GM23338 (cell line): ENCODE measurements around the gene AACS.

Experiments
- CREB1 ChIP-seq: fragments of 250-450 bp; sonication (Bioruptor Pico); IDR thresholded peaks from 2 replicates; pipeline ENCODE4 v1.5.0; 2020; ENCODE audit warnings: low read depth, mild to moderate bottlenecking, moderate library complexity
- CTCF ChIP-seq, 2 experiments: fragments of 200-600 bp in 1 of 2; sonication (generic) in 1 of 2; conservative IDR thresholded peaks; 2 replicates each; pipeline versions ENCODE4 v1.5.1 to v1.6.1; 2016 to 2017; ENCODE audit warnings: antibody characterized with exemption in 2 of 2, low read depth in 2 of 2, mild to moderate bottlenecking in 2 of 2, moderate library complexity in 1 of 2
- ETS1 ChIP-seq: IDR thresholded peaks from 2 replicates; pipeline ENCODE4 v1.6.1; 2016; ENCODE audit warnings: antibody characterized with exemption
- EZH2 ChIP-seq: fragments of 200-600 bp; sonication (generic); IDR thresholded peaks from one replicate; pipeline ENCODE4 v1.8.0; 2017; ENCODE audit warnings: antibody characterized with exemption, mild to moderate bottlenecking, low read depth; ENCODE audit not compliant: unreplicated experiment
- EZH2phosphoT487 ChIP-seq: fragments of 200-600 bp; sonication (generic); IDR thresholded peaks from one replicate; pipeline ENCODE4 v1.8.1; 2018; ENCODE audit warnings: antibody characterized with exemption; ENCODE audit not compliant: unreplicated experiment
- JUNB ChIP-seq: IDR thresholded peaks from one replicate; pipeline ENCODE4 v1.6.1; 2016; ENCODE audit warnings: antibody characterized with exemption; ENCODE audit not compliant: unreplicated experiment
- NANOG ChIP-seq: IDR thresholded peaks from 2 replicates; pipeline ENCODE4 v1.6.1; 2016; ENCODE audit warnings: antibody characterized with exemption, borderline replicate concordance
- POLR2AphosphoS5 ChIP-seq: IDR thresholded peaks from 2 replicates; pipeline ENCODE4 v1.6.1; 2016; ENCODE audit warnings: antibody characterized with exemption, low read depth
- REST ChIP-seq: IDR thresholded peaks from one replicate; pipeline ENCODE4 v1.6.1; 2018; ENCODE audit warnings: antibody characterized with exemption; ENCODE audit not compliant: unreplicated experiment
- STAT1 ChIP-seq: IDR thresholded peaks from one replicate; pipeline ENCODE4 v1.6.1; 2016; ENCODE audit warnings: antibody characterized with exemption; ENCODE audit not compliant: unreplicated experiment
- ZNF114 ChIP-seq: fragments of 250-450 bp; sonication (Bioruptor Pico); IDR thresholded peaks from 2 replicates; pipeline ENCODE4 v1.5.0; 2020; ENCODE audit warnings: mild to moderate bottlenecking, moderate library complexity
- ZNF331 ChIP-seq: fragments of 250-450 bp; sonication (Bioruptor Pico); IDR thresholded peaks from 2 replicates; pipeline ENCODE4 v1.5.0; 2020; ENCODE audit warnings: low read depth, mild to moderate bottlenecking, moderate library complexity
- ZNF462 ChIP-seq: fragments of 250-450 bp; sonication (Bioruptor Pico); IDR thresholded peaks from 2 replicates; pipeline ENCODE4 v1.5.0; 2020; ENCODE audit warnings: mild to moderate bottlenecking, moderate library complexity

GRCh38 chr12:125029761-125030358 lies 35.4 kb upstream of the AACS start:
- TF ChIP-seq POLR2AphosphoS5 (no peak), REST (no peak), CTCF (conservative IDR thresholded peaks at IDR 0.05; ENCODE audit: low read depth in 2 of 2) (no peak), EZH2phosphoT487 (no peak), EZH2 (no peak), CREB1 (CRISPR knock-in tag) (no peak), STAT1 (no peak), NANOG (no peak), JUNB (no peak), ETS1 (no peak), ZNF331 (CRISPR knock-in tag) (no peak), ZNF114 (CRISPR knock-in tag) (no peak), ZNF462 (CRISPR knock-in tag) (no peak)
